OCI-LY1 (cell line): ENCODE results near the gene SMCO2.

ENCODE experiments used
- H2AFZ ChIP-seq: fragments of 200-600 bp; sonication (generic), shearing (Covaris generic); 2 replicates; pipeline ENCODE4 v1.6.0; 2014; ENCODE audit warnings: antibody characterized with exemption, mild to moderate bottlenecking, low read length
- H3F3A ChIP-seq: fragments of 200-600 bp; sonication (generic), shearing (Covaris generic); 2 replicates; pipeline ENCODE4 v1.6.0; 2014; ENCODE audit warnings: mild to moderate bottlenecking, antibody characterized with exemption, low read length, moderate library complexity; ENCODE audit not compliant: insufficient read depth
- H3K27ac ChIP-seq: fragments of 200-600 bp; sonication (generic); 2 replicates; pipeline ENCODE4 v1.5.1; 2014; ENCODE audit warnings: low read length, mixed run types, mild to moderate bottlenecking, low read depth; ENCODE audit not compliant: poor library complexity, severe bottlenecking
- H3K27me3 ChIP-seq: fragments of 200-600 bp; sonication (generic); 2 replicates; pipeline ENCODE4 v1.6.0; 2014; ENCODE audit warnings: antibody characterized with exemption, mild to moderate bottlenecking, low read length, moderate library complexity; ENCODE audit not compliant: insufficient read depth
- H3K36me3 ChIP-seq: fragments of 200-600 bp; sonication (generic); 2 replicates; pipeline ENCODE4 v1.6.1; 2014; ENCODE audit warnings: mild to moderate bottlenecking, antibody characterized with exemption, low read length, moderate library complexity, mixed read lengths; ENCODE audit not compliant: insufficient read depth
- H3K4me1 ChIP-seq: fragments of 200-600 bp; sonication (generic); 2 replicates; pipeline ENCODE4 v1.5.1; 2014; ENCODE audit warnings: mild to moderate bottlenecking, low read length, moderate library complexity; ENCODE audit not compliant: insufficient read depth, severe bottlenecking
- H3K4me2 ChIP-seq: fragments of 200-600 bp; sonication (generic), shearing (Covaris generic); 2 replicates; pipeline ENCODE4 v1.6.1; 2014; ENCODE audit warnings: low read length
- H3K4me3 ChIP-seq: fragments of 200-600 bp; sonication (generic); 2 replicates; pipeline ENCODE4 v1.5.1; 2014; ENCODE audit warnings: low read length, low read depth, mild to moderate bottlenecking, mixed read lengths; ENCODE audit not compliant: poor library complexity, severe bottlenecking
- H3K79me2 ChIP-seq: fragments of 200-600 bp; shearing (Covaris generic); 2 replicates; pipeline ENCODE4 v1.6.1; 2016; ENCODE audit warnings: mixed run types, low read length, mixed read lengths; ENCODE audit not compliant: insufficient read depth
- H3K9ac ChIP-seq: fragments of 200-600 bp; sonication (generic), shearing (Covaris generic); 2 replicates; pipeline ENCODE4 v1.6.1; 2014; ENCODE audit warnings: mild to moderate bottlenecking, low read length, mixed read lengths
- H3K9me2 ChIP-seq: fragments of 200-600 bp; sonication (generic), shearing (Covaris generic); 2 replicates; pipeline ENCODE4 v1.6.1; 2014; ENCODE audit warnings: low read depth, mild to moderate bottlenecking, low read length, mixed read lengths
- H3K9me3 ChIP-seq: fragments of 200-600 bp; shearing (Covaris generic); 2 replicates; pipeline ENCODE4 v1.6.1; 2014; ENCODE audit warnings: low read length, mixed read lengths
- H4K20me1 ChIP-seq: fragments of 200-600 bp; sonication (generic), shearing (Covaris generic); 2 replicates; pipeline ENCODE4 v1.6.0; 2016; ENCODE audit warnings: mild to moderate bottlenecking, low read length; ENCODE audit not compliant: insufficient read depth
- CTCF ChIP-seq: fragments of 200-600 bp; sonication (generic), shearing (Covaris generic); IDR thresholded peaks from 2 replicates; pipeline ENCODE4 v1.5.1; 2017; ENCODE audit warnings: mild to moderate bottlenecking, antibody characterized with exemption, low read length, moderate library complexity, mixed read lengths
- EZH2 ChIP-seq: fragments of 200-600 bp; sonication (generic), shearing (Covaris generic); IDR thresholded peaks from 2 replicates; pipeline ENCODE4 v1.8.0; 2017; ENCODE audit warnings: borderline replicate concordance, mixed run types, mild to moderate bottlenecking, antibody characterized with exemption, low read length, moderate library complexity, mixed read lengths

The SMCO2 gene

GRCh38 chr12:27427824-27428223, 18.7 kb upstream of the SMCO2 start:
- Histone ChIP-seq H3K36me3 (no peaks in the 10 kb centered on the region), H3K27me3 (no peaks in the 10 kb centered on the region), H3F3A (no peaks in the 10 kb centered on the region), H3K4me3 (no peak overlapping the region), H4K20me1 (no peaks in the 10 kb centered on the region), H3K4me2 (no peak overlapping the region), H3K4me1 (no peaks in the 10 kb centered on the region), H3K27ac (no peak overlapping the region), H3K9me3 (no peaks in the 10 kb centered on the region), H2AFZ (no peak overlapping the region), H3K9ac (no peak overlapping the region), H3K79me2 (no peaks in the 10 kb centered on the region), H3K9me2 (no peaks in the 10 kb centered on the region)
- TF ChIP-seq EZH2: no peak
- TF ChIP-seq CTCF: no peak

- Histone ChIP-seq H3K9me2 (no peaks in the 10 kb centered on the region), H2AFZ (no peak overlapping the region), H3F3A (no peaks in the 10 kb centered on the region), H3K4me1 (no peaks in the 10 kb centered on the region), H3K27me3 (no peaks in the 10 kb centered on the region), H3K79me2 (no peaks in the 10 kb centered on the region), H3K27ac (no peak overlapping the region), H3K36me3 (no peaks in the 10 kb centered on the region), H3K9me3 (no peaks in the 10 kb centered on the region), H3K9ac (no peak overlapping the region), H4K20me1 (no peaks in the 10 kb centered on the region), H3K4me2 (no peak overlapping the region), H3K4me3 (no peak overlapping the region)
- TF ChIP-seq EZH2 (no peak), CTCF (no peak)
These were observed 18.1 kb upstream of the SMCO2 start for GRCh38 chr12:27428466-27428865.

GRCh38 chr12:27429606-27430005, 16.9 kb upstream of the SMCO2 start:
- Histone ChIP-seq H3K27ac (no peak overlapping the region), H4K20me1 (no peaks in the 10 kb centered on the region), H3K4me1 (no peaks in the 10 kb centered on the region), H3K79me2 (no peaks in the 10 kb centered on the region), H3K9me2 (no peaks in the 10 kb centered on the region), H3K4me3 (no peak overlapping the region), H3K27me3 (no peaks in the 10 kb centered on the region), H3K4me2 (no peak overlapping the region), H3F3A (no peaks in the 10 kb centered on the region), H3K9ac (no peak overlapping the region), H2AFZ (no peak overlapping the region), H3K36me3 (no peaks in the 10 kb centered on the region), H3K9me3 (no peaks in the 10 kb centered on the region)
- no peak for TF ChIP-seq CTCF
- TF ChIP-seq EZH2: no peak
